Lung (tissue), 12 donors: Measurements from ENCODE around the gene VWF. TPM values are rescaled to one million over a fixed set of nuclear protein-coding genes. Genes with fewer than 3 reads are reported as not detected.

Experiments
- ATAC-seq: fragments of 200-7000 bp; cut with Tn5 transposase; one replicate; pipeline ENCODE4 v1.9.1; 2020; ENCODE audit warnings: moderate number of reproducible peaks; ENCODE audit not compliant: insufficient read depth, low FRiP score
- DNase-seq, 3 donors: peaks; one replicate each; pipeline ENCODE4 v3.0.0-alpha.2; 2013 to 2017
- H3K27ac ChIP-seq, 2 donors: one replicate each; pipeline ENCODE4 v1.5.1; 2013; ENCODE audit warnings: mild to moderate bottlenecking in 2 of 2, moderate library complexity in 2 of 2, control low read depth in 1 of 2, inconsistent platforms in 1 of 2, low read depth in 1 of 2, low read length in 1 of 2
- H3K27me3 ChIP-seq, 3 donors: one replicate each; pipeline ENCODE4 v1.5.1; 2013; ENCODE audit warnings: low read length in 2 of 3; ENCODE audit not compliant: control insufficient read depth in 3 of 3, insufficient read depth in 3 of 3
- H3K36me3 ChIP-seq, 4 donors: one replicate each; pipeline ENCODE4 v1.5.1; 2013; ENCODE audit warnings: low read length in 4 of 4, mild to moderate bottlenecking in 1 of 4, moderate library complexity in 1 of 4; ENCODE audit not compliant: control insufficient read depth in 4 of 4, insufficient read depth in 4 of 4
- H3K4me1 ChIP-seq, 5 donors: one replicate each; pipeline ENCODE4 v1.5.1; 2013; ENCODE audit warnings: low read length in 5 of 5, mild to moderate bottlenecking in 2 of 5, moderate library complexity in 1 of 5; ENCODE audit not compliant: control insufficient read depth in 5 of 5, insufficient read depth in 5 of 5
- H3K4me3 ChIP-seq: one replicate; pipeline ENCODE4 v1.5.1; 2013; ENCODE audit warnings: mild to moderate bottlenecking, control low read depth, moderate library complexity
- H3K9ac ChIP-seq, 2 donors: one replicate each; pipeline ENCODE4 v1.5.1; 2013; ENCODE audit warnings: low read length in 2 of 2, control low read depth in 1 of 2; ENCODE audit not compliant: insufficient read depth in 1 of 2
- H3K9me3 ChIP-seq, 4 donors: one replicate each; pipeline ENCODE4 v1.5.1; 2013; ENCODE audit warnings: low read length in 3 of 4, mild to moderate bottlenecking in 1 of 4, moderate library complexity in 1 of 4; ENCODE audit not compliant: control insufficient read depth in 4 of 4, insufficient read depth in 3 of 4
- WGBS, 2 donors: extraction: QIAGEN DNeasy Blood & Tissue Kit; methylation state at CpG; one replicate each; pipeline ENCODE4 v1.1.7; 2013; 5-methylcytosine and 5-hydroxymethylcytosine counted together
- polyA plus RNA-seq, 2 donors: library from polyadenylated mRNA; stranded (reverse); fragments of 200-250 nt; gene quantifications; one replicate each; pipeline ENCODE4 v1.2.1, GENCODE V29; 2013
- total RNA-seq, 2 donors: library from RNA; depleted of rRNA in 1 of 2; stranded (reverse); fragments of >200 nt in 1 of 2; gene quantifications; one replicate each; pipeline ENCODE4 v1.2.1, GENCODE V29; 2014 to 2021
- TF ChIP-seq, protein P1 (sequence below): IDR thresholded peaks from 2 replicates; pipeline ENCODE4 v1.5.1; 2012; ENCODE audit warnings: mild to moderate bottlenecking; ENCODE audit errors: control extremely low read depth, extremely low read depth
- donor health status: control.
- donor health status: control.
- donor health status: Bipolar disorder and iron deficiency.
- donor health status: healthy.
- donor health status: DM: yes; HTN: yes; CAD: no.

The VWF gene
- total and polyA plus RNA-seq, 4 donors = 65.6 to 285 (median 249) TPM

DNA sequence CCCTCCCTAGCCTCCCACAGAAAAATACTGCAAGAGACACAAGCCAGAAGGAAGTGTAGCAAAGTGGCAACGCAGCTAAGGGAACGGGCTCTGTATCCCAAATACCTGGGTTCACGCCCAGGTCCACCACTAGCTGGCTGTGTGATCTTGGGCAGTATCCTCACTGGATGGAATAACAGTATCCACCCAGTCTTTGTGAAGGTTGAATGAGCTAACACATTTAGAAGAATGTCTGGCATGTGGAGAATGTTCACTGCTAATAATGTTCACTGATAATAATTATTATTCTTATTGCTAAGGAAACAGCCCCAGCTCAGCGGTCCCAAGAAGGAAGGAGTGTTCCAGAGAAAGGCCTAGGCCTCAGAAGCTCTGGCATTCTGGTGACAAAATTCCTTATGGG, 70.9 kb downstream of the VWF start:
- no peak for ATAC-seq
- WGBS, 2 donors = 47 to 76% methylated on average over 4 of the region's 4 CpGs

DNA sequence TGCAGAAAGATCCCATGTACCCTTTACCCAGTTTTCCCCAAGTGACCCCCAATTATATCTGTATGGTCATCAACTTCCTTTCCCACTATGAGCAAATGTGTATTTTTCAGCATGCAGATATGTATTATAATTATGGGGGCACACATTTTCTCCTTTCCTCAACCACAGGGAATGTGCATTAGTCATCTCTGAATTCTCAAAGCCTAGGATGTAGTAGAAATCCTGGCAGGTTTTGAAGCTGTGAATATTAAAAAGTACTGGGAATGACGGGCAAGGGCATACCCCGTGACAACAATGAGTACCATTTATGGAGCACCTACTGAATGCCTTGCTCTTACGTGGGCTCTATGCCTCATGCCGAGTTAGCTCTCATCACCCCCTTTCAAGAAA, 71.5 kb downstream of the VWF start:
- no peak overlapping the region for H3K4me3 ChIP-seq
- WGBS, 2 donors = 92 to 97% methylated on average over 4 of the region's 4 CpGs
- TF ChIP-seq, protein P1, sequence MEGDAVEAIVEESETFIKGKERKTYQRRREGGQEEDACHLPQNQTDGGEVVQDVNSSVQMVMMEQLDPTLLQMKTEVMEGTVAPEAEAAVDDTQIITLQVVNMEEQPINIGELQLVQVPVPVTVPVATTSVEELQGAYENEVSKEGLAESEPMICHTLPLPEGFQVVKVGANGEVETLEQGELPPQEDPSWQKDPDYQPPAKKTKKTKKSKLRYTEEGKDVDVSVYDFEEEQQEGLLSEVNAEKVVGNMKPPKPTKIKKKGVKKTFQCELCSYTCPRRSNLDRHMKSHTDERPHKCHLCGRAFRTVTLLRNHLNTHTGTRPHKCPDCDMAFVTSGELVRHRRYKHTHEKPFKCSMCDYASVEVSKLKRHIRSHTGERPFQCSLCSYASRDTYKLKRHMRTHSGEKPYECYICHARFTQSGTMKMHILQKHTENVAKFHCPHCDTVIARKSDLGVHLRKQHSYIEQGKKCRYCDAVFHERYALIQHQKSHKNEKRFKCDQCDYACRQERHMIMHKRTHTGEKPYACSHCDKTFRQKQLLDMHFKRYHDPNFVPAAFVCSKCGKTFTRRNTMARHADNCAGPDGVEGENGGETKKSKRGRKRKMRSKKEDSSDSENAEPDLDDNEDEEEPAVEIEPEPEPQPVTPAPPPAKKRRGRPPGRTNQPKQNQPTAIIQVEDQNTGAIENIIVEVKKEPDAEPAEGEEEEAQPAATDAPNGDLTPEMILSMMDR = no peak
- peaks cover 0 to 14% (median 0%) of the 10 kb centered on the region in 4 donors for H3K36me3 ChIP-seq
- H3K27me3 ChIP-seq = no peaks in the 10 kb centered on the region
- no peak for ATAC-seq
- no peak overlapping the region for H3K9ac ChIP-seq
- peaks cover 0 to 15% (median 0%) of the 10 kb centered on the region in 5 donors for H3K4me1 ChIP-seq
- no peaks in the 10 kb centered on the region for H3K9me3 ChIP-seq
- no peak for DNase-seq
- peak overlapping the region in 1 of 2 donors; percentile 16 for H3K27ac ChIP-seq

More for the DNA sequence above, 70.9 kb downstream of the VWF start:
- no peaks in the 10 kb centered on the region for H3K9me3 ChIP-seq
- peak in 2 of 3 donors; percentile 39 to 52 for DNase-seq
- TF ChIP-seq, protein P1 = no peak
- no peak overlapping the region for H3K4me3 ChIP-seq
- no peak overlapping the region for H3K9ac ChIP-seq
- peaks cover 0 to 16% (median 0%) of the 10 kb centered on the region in 4 donors for H3K36me3 ChIP-seq
- H3K27me3 ChIP-seq = no peaks in the 10 kb centered on the region
- peaks cover 0 to 15% (median 2%) of the 10 kb centered on the region in 5 donors for H3K4me1 ChIP-seq
- no peak overlapping the region for H3K27ac ChIP-seq

DNA sequence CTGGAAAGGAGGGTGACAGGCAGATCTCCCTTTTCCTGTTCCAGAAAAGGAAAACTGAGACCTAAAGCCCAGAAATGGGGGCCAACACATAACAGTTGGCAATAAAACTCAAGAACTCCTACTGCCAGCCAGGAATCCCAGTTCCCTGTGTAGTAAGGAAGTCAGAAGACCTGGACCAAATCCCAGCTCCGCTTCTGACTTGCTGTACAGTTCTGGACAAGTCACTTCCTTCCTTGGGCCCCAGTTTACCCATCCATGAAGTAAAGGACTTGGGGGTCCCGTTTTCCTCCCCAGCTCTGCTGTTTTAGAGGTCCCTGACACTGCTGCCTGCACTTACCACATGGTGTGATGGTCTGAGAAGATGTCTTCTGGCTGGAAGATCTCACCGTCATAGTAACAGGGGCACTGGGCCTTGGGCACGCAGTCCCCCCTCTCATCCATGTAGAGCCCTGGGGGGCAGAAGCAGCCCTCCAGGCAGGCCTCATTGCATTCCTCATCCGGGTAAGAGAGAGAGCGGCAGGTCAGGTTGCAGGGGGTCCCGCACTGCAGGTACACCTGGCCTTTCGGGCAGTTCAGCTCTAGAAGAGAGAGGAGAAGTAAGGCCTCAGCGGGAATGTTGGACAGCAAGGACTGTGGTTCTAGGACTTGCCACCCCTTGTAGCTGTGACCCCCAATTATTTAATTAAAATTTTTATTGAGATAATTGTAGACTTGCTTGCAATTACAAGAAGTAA, 72.1 kb downstream of the VWF start:
- TF ChIP-seq, protein P1 = no peak
- Histone ChIP-seq H3K9me3 (no peaks in the 10 kb centered on the region), H3K4me1 (peaks cover 0 to 15% (median 0%) of the 10 kb centered on the region in 5 donors), H3K9ac (no peak overlapping the region), H3K27ac (peak overlapping the region in 1 of 2 donors; percentile 4), H3K36me3 (peaks cover 0 to 11% (median 0%) of the 10 kb centered on the region in 4 donors), H3K27me3 (no peaks in the 10 kb centered on the region), H3K4me3 (no peak overlapping the region)
- no peak for DNase-seq
- ATAC-seq = no peak
- 89 to 95% methylated on average over 9 of the region's 9 CpGs for WGBS, 2 donors

DNA sequence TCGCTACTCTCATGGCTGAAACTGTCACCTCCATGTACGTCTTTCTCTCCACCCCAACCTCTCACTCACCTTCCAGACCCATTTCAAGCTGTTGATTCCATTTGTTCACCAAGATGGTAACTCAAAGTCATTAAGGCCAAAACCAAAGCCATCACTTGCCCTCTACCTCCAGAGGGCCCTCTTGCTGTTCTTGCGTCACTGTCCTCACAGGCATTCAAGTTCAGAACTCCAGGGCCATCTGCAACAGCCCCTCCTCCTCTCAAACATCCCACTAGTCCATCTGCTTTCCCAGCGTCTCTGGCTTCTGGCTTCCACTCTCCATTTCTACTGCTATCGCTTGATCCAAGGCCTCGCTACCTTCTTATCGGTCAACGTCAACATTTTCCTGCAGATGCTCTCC, 74.5 kb downstream of the VWF start:
- Histone ChIP-seq H3K4me3 (no peak overlapping the region), H3K36me3 (peaks cover 0 to 7% (median 0%) of the 10 kb centered on the region in 4 donors), H3K27me3 (no peaks in the 10 kb centered on the region), H3K9ac (no peak overlapping the region), H3K4me1 (peaks cover 0 to 9% (median 0%) of the 10 kb centered on the region in 5 donors), H3K27ac (no peak overlapping the region), H3K9me3 (no peaks in the 10 kb centered on the region)
- WGBS, 2 donors = 95% methylated on average over 8 of the region's 8 CpGs
- ATAC-seq = no peak
- DNase-seq = no peak
- TF ChIP-seq, protein P1 = no peak
